HG03460 (cell line): ENCODE measurements around the gene ZKSCAN4.

ENCODE experiments used
- ATAC-seq: cut with Tn5 transposase; IDR thresholded peaks from one replicate; pipeline ENCODE4 v1.9.1; 2021; ENCODE audit not compliant: unreplicated experiment

Gene ZKSCAN4

DNA sequence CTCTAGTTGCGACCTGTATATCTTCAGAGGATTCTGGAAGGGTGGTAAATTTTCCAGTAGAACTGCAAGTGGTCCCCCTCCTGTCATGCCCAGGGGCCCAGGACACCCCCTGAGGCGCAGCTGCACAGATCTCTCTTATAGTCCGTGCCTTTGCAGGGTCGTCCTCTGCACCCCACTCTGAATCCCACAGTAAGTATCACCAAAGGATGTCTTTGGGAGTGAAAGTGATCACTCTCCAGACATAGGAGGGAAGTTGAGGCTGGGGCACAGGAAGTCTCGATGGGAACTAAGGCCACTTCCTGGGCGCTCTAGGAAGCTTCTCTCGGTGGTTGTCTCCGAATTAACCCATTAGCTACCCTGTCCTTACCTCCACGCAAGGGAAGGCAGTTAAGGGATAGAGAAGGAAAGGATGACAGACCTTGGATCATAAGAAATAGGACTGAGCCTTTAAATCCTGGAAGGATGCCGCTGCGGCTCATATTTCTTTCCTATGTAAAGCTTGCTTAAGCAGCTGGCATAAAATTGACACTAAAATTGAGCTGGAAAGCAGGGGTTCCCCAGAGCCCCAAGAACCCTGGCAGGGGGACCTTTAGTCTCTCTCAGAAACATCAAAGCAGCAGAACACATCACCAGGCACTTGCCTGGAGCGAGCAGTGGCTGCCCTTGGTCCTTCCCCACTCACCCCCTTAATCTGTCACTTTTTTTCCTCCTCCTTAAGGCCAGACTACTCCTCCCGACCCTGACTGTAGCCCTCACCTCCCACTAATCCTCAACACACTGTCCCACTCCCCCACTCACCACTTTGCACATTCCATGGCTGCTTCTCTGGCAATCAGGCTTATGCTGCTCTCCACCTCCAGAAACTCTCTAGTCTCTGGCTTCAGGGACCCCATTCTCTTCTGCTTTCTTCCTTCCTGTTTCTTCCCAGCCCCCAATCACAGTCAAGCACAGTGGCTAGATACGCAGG is at the start of gene ZKSCAN4:
Gene ZKSCAN4, minus strand, starts transcription at position 261 of the 967 bp plus-strand sequence. CDS start 289 bp downstream, outside the sequence.
- peak; percentile 82 for ATAC-seq

- ATAC-seq: no peak
Observed at GRCh38 chr6:28296520-28297060, 44.5 kb upstream of the ZKSCAN4 start.

GRCh38 chr6:28295326-28295725 is 43.3 kb upstream of the ZKSCAN4 start:
- ATAC-seq: no peak

GRCh38 chr6:28291573-28291972 is 39.5 kb upstream of the ZKSCAN4 start:
- no peak for ATAC-seq

- ATAC-seq: no peak
Observed at GRCh38 chr6:28282926-28283325, 30.9 kb upstream of the ZKSCAN4 start.

DNA sequence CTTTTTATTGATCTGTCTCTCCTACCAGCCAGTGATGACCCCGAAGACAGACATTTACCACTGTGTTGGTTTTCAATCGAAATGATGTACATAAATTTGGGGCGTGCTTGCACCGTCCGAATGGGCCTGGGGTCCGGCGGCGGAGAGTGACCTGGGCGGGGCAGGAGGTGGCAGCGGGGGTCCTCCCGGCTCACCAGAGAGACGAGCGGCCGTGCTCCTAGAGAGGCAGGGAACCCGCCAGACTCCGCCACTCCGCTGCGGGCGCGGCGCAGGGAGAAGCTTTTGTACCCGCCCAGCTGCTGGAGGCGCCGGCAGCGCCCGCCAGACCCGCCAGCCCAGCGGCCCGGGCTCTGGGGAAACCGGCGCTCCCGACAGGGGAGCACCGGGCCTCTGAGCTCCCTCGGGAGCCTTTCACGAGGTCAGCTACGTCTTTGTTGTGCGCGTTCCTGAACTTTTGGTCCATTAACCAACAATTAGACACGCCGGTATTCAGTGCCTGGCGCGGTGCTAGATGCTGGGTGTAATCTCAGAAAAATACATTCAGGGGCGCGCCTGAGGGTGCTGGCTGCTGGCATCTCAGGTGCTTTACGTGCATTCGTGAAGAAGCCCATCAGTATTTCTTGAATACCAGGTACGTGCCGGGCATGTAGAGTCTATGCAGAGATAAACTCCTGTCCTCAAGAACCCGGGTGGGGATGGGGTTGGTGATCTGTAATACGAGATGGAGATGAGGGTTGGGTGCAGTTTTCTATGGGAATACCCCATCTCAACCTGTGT is 29.4 kb upstream of the ZKSCAN4 start, which contains the start of gene PGBD1:
Gene PGBD1, plus strand, starts transcription at position 285 of the 777 bp plus-strand sequence. CDS start 2,242 bp downstream, outside the sequence.
- ATAC-seq: peak; percentile 77

GRCh38 chr6:28280595-28281287 is 28.7 kb upstream of the ZKSCAN4 start:
- no peak for ATAC-seq

DNA sequence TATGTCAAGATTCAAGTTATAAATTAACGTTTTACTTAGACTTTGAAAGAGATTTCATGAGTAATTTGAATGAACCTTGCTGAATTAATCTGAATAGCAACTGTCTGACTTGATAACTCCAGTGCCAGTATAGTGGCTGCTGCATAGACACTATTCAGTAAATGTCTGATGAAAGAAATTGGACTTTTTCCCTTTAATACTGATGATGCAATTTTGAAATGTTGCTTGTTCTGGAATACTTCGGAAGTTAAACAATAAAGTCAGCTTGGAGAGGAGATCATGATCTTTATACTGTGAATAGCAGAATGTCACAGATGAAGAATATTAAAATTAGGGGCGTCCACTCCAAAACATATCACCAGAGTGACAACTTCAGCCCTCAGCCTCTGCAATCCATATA is 25.7 kb upstream of the ZKSCAN4 start:
- ATAC-seq: no peak

GRCh38 chr6:28274888-28275287 is 22.8 kb upstream of the ZKSCAN4 start:
- ATAC-seq: no peak

GRCh38 chr6:28269492-28269891 is 17.4 kb upstream of the ZKSCAN4 start:
- no peak for ATAC-seq

- no peak for ATAC-seq
Observed at GRCh38 chr6:28267695-28268059, 15.6 kb upstream of the ZKSCAN4 start.

DNA sequence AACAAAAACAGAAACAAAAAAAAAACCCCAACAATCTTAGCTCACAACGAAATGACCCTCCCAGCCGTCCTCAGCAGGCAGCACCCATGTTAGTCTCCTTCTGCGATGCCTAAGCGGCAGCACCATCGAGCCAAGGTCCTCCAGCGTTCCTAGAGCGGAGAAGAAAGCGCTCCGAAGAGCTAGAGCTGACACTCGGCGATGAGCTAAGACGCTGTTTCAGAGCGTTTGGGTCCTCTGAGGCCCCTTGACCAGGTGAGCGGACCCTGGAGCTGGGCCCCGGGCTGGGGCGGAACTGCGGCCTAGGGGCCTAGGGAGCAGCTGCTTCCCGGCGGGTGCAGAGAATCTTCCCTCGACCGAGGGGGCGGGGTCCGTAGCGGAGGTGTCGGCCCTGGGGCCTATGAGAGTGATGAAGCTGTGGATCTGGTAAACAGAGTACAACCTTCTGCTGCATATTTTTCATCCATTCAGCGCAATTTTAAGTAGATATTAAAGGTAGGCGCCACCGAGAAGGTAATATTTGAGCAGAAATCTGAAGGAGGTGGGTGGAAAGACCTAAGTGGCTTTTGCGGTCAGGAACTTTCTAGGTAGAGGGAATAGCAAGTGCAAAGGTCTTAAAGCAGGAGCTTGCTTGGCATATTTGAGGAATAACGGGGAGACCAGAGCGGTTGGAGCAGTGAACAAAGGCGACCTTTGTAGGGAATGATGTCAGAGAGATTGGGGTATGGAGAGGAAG is 15.1 kb upstream of the ZKSCAN4 start, which contains the start of gene ZSCAN26:
Gene ZSCAN26, plus strand, starts transcription at position 182 of the 733 bp plus-strand sequence. CDS start 4,777 bp downstream, outside the sequence.
- peak; percentile 89 for ATAC-seq

DNA sequence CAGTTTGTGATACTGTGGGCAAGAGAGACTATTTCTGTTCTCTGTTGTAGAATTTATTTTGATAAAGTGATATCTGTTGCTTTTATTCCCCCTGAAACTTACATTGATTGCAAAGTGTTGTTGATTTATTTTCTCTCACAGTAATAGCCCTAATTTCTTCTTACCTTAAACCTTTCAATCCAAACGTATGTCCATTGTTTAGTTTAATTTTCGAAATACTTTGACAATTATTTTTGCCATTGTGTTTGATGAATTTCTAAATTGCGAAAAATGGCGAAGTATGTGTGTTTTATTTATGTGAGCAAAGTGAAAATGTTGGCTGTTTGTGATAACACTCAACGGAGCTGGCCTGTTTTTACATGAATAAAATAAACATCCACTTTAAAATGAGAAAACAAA is 14.5 kb upstream of the ZKSCAN4 start:
- ATAC-seq: no peak

- ATAC-seq: no peak
Observed at GRCh38 chr6:28264834-28265401, 12.8 kb upstream of the ZKSCAN4 start.

GRCh38 chr6:28263922-28264321 is 11.9 kb upstream of the ZKSCAN4 start:
- no peak for ATAC-seq

DNA sequence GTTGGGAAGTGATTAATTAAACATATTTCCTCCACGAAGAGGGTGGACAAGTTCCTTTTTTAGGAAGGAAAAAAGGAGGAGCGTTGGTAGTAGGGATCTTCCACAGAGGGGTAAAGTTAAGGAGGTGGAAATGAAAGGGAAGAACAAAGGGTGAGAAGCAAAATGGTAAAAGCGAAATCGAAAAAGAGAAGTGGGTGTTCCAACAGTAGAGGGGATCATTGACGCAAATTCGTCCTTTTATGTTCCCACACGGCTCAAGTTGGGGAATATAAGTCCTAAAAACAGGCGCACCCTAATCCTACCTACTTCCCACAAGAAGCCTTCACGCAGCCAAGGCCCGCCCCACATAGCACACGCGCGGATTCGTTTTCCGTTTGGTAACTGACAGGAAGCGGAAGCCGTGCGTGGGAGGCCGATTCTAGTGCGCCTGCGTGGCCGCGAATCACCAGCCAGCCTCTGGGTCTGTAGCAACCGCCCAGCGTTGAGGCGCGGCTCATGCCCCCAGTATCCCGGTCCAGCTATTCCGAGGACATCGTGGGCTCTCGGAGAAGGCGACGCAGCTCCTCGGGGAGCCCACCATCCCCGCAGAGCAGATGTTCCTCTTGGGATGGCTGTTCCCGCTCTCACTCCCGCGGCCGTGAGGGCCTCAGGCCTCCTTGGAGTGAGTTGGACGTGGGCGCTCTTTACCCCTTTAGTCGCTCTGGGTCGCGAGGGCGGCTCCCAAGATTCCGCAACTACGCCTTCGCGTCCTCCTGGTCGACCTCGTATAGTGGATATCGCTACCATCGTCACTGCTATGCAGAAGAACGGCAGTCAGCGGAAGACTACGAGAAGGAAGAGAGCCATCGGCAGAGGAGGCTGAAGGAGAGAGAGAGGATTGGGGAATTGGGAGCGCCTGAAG is 7.1 kb upstream of the ZKSCAN4 start, which contains the start of gene NKAPL:
Gene NKAPL, plus strand, starts transcription at position 421 of the 901 bp plus-strand sequence. Its CDS starts 75 bp downstream, at position 496.
- no peak for ATAC-seq

DNA sequence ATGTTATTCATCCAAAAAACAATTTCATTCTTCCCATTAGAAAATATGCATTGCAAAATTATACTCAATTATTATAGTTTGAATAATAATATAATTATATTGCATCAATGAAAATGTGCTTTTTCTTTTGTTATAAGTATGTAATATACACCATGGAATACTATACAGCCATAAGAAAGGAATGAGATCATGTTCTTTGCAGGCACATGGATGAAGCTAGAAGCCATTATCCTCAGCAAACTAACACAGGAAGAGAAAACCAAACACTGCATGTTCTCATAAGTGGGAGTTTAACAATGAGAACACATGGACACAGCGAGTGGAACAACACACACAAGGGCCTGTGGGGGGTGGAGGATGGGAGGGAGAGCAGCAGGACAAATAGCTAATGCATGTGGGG is 5.0 kb upstream of the ZKSCAN4 start:
- ATAC-seq: no peak

- ATAC-seq: no peak
Observed at GRCh38 chr6:28254121-28254519, 2.1 kb upstream of the ZKSCAN4 start.

GRCh38 chr6:28251661-28252008 is 434 bp downstream of the ZKSCAN4 start:
- peak; percentile 43 for ATAC-seq
